ENCODE results near the gene LZTS2. TPM values are rescaled to one million over a fixed set of nuclear protein-coding genes. Genes with fewer than 3 reads are reported as not detected.

The LZTS2 gene
- total and polyA plus RNA-seq, 2 experiments from 2014 or later, result 27.6 to 88.3 TPM

GRCh38 chr10:101005361-101005760 lies 5.8 kb downstream of the LZTS2 start (continued):
- TF ChIP-seq POLR2AphosphoS5 (IDR thresholded peaks at IDR 0.05; ENCODE audit: low read depth), result no peak
- TF ChIP-seq ZNF331 (CRISPR knock-in tag; IDR thresholded peaks at IDR 0.05; ENCODE audit: low read depth), result no peak
- no peak for TF ChIP-seq EZH2phosphoT487 (IDR thresholded peaks at IDR 0.05; ENCODE audit: unreplicated experiment)
- no peak for TF ChIP-seq ETS1 (IDR thresholded peaks at IDR 0.05)
- TF ChIP-seq CREB1 (CRISPR knock-in tag; IDR thresholded peaks at IDR 0.05; ENCODE audit: low read depth), result no peak
- no peak for TF ChIP-seq CTCF (conservative IDR thresholded peaks at IDR 0.05; ENCODE audit: low read depth in 2 of 2)
- no peak for TF ChIP-seq JUNB (IDR thresholded peaks at IDR 0.05; ENCODE audit: unreplicated experiment)
- no peak for TF ChIP-seq ZNF114 (CRISPR knock-in tag; IDR thresholded peaks at IDR 0.05)
- TF ChIP-seq STAT1 (IDR thresholded peaks at IDR 0.05; ENCODE audit: unreplicated experiment), result no peak

DNA sequence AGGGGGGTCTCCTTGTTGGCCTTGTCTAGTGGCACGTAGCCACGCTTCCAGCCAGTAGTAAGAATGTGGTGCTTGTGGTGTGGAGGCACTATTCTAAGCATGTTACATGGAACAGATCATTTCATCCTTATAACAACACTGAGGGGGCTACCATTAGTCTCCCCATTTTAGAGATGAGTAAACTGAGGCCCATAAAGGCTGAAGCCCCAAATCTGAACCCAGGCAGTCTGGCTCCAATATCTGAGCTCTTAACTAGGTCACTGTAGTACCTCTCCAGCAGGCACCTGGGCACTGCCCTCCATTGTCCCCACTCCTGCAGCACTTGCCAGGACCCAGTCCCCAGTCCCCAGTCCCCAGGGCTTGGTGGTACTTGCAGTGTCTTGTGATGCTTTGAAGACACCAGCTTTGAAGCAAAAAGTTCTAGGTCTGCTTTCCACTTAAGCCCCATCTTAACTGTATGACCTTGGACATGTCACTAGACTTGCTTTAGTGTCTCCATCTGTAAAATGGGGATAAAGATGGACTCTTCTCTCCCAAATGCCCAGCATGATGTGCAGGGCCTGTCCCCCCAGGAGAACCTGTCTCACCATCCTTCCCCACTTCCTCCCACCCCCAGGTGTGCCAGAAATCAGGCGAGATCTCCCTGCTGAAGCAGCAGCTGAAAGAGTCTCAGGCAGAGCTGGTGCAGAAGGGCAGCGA lies 6.4 kb downstream of the LZTS2 start:
- no peaks in the 10 kb centered on the region; the same call in 2 of the 3 replicates for H3K9me3 Mint-ChIP-seq
- 0 out of 2 replicates have a peak, but pooled peaks cover 3% of the 10 kb centered on the region for H3F3A ChIP-seq (replicated peaks; ENCODE audit: low read depth)
- H3K27ac Mint-ChIP-seq, result no peak overlapping the region
- no peak overlapping the region for H3K4me2 ChIP-seq
- no peak overlapping the region for H3K4me3 ChIP-seq
- H3K4me1 ChIP-seq (ENCODE audit: insufficient read depth), result peaks cover 4% of the 10 kb centered on the region
- no peak for ATAC-seq
- H3K36me3 ChIP-seq (ENCODE audit: insufficient read depth), result no peaks in the 10 kb centered on the region; the same call in 1 of the 2 replicates
- H3K79me2 ChIP-seq (replicated peaks; ENCODE audit: insufficient read depth), result peaks cover 9% of the 10 kb centered on the region
- no peak overlapping the region for H2AFZ ChIP-seq
- H3K27ac ChIP-seq (ENCODE audit: low read depth), result no peak overlapping the region
- no peak overlapping the region; the same call in 2 of the 3 replicates for H3K4me3 Mint-ChIP-seq
- peaks cover 8% of the 10 kb centered on the region for H3K27me3 Mint-ChIP-seq (ENCODE audit: insufficient read depth, low read depth, poor library complexity)
- 0 out of 2 replicates have a peak, but pooled peaks cover 7% of the 10 kb centered on the region for H4K20me1 ChIP-seq (replicated peaks; ENCODE audit: insufficient read depth)
- H3K36me3 Mint-ChIP-seq (ENCODE audit: low read depth), result peaks cover 37% of the 10 kb centered on the region
- peaks cover 13% of the 10 kb centered on the region for H3K4me1 Mint-ChIP-seq
- H3K9me2 ChIP-seq (ENCODE audit: insufficient read depth), result no peaks in the 10 kb centered on the region
- DNase-seq (ENCODE audit: low spot score), result no peak
- H3K27me3 ChIP-seq (ENCODE audit: insufficient read depth), result no peaks in the 10 kb centered on the region
- no peak for TF ChIP-seq POLR2AphosphoS5 (IDR thresholded peaks at IDR 0.05; ENCODE audit: low read depth)
- TF ChIP-seq EZH2 (IDR thresholded peaks at IDR 0.05; ENCODE audit: low read depth, unreplicated experiment), result no peak
- TF ChIP-seq ZNF114 (CRISPR knock-in tag; IDR thresholded peaks at IDR 0.05), result no peak
- TF ChIP-seq CREB1 (CRISPR knock-in tag; IDR thresholded peaks at IDR 0.05; ENCODE audit: low read depth), result no peak
- no peak for TF ChIP-seq NANOG (IDR thresholded peaks at IDR 0.05; ENCODE audit: borderline replicate concordance)
- no peak for TF ChIP-seq ZNF331 (CRISPR knock-in tag; IDR thresholded peaks at IDR 0.05; ENCODE audit: low read depth)
- TF ChIP-seq EZH2phosphoT487 (IDR thresholded peaks at IDR 0.05; ENCODE audit: unreplicated experiment), result no peak
- no peak for TF ChIP-seq ZNF462 (CRISPR knock-in tag; IDR thresholded peaks at IDR 0.05)
